H7 (cell line): ENCODE data around the gene DACH1. TPM values are rescaled to one million over a fixed set of nuclear protein-coding genes. Genes with fewer than 3 reads are reported as not detected.
"Not testable (repeated sequence)": the region's sequence is repeated elsewhere in the genome, so short reads cannot be mapped to it uniquely, and the experiment has no call there.

Source experiments
- DNase-seq: peaks from one replicate; pipeline ENCODE4 v3.0.0; 2012
- H3K27me3 ChIP-seq: 2 replicates; pipeline ENCODE4 v1.6.0; 2011; ENCODE audit warnings: mild to moderate bottlenecking, low read length; ENCODE audit not compliant: control insufficient read depth, insufficient read depth
- H3K36me3 ChIP-seq: replicated peaks from 2 replicates; pipeline ENCODE4 v1.5.1; 2011; ENCODE audit warnings: low read length; ENCODE audit not compliant: control insufficient read depth, insufficient read depth
- H3K4me3 ChIP-seq: 2 replicates; pipeline ENCODE4 v1.5.1; 2011; ENCODE audit warnings: low read depth, mild to moderate bottlenecking, control low read depth, low read length, moderate library complexity; ENCODE audit not compliant: insufficient read depth
- total RNA-seq: library from RNA; depleted of rRNA; stranded (reverse); fragments of >200 nt; shearing (Covaris generic); gene quantifications from 2 replicates; pipeline ENCODE4 v1.2.3, GENCODE V29; 2014

The DACH1 gene
- total RNA-seq, 1 experiment from 2014 or later, result 0.28 TPM

DNA sequence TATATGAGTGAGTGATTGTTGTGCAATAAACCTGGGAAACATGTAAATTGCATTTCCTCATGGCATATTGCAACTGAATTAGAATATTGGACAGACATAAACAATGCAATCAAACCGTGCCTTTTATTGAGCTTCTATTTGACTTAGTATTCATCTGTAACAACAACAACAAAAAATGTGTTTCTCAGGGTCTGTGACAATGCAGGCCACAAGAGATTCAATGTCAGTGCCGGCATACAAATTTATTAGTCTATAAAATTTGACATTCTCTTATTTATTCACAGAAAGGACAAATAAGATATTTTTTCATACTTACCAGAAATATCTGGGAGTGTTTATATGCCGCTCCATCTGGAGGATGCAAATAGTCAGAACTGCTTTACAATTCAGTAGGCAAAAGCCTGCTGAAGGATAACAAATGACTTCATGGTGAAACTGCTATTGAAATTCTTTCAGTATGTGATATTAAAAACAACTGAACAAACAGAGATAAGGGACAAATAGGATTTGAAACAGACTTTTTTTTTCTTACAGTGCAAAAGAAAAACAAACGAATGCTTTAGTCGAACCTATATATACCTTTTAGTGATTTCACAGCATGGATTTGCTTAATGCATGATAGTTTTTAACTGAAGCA is 77.2 kb downstream of the DACH1 start:
- Histone ChIP-seq H3K27me3 (no peaks in the 10 kb centered on the region), H3K36me3 (no peaks in the 10 kb centered on the region), H3K4me3 (no peak overlapping the region)
- DNase-seq, result no peak

DNA sequence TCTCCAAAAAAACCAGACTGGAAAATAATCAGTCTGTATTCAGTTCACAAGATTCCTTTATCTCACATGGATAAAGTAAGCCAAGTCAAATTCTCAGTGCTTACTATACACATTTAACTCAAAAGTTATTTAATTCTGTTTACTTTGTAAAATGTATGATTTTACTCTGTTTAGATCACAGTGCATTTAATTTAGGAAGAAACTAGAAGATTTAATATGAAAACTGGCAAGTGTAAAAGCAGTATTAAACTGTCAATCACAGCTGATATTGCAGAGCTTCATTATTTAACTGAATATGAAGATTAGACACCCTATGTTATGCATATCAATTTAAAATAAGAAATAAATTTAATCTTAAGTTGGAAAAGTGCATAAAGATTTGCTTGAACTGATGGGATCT is 78.0 kb downstream of the DACH1 start:
- DNase-seq, result no peak
- Histone ChIP-seq H3K4me3 (no peak overlapping the region), H3K36me3 (no peaks in the 10 kb centered on the region), H3K27me3 (no peaks in the 10 kb centered on the region)

DNA sequence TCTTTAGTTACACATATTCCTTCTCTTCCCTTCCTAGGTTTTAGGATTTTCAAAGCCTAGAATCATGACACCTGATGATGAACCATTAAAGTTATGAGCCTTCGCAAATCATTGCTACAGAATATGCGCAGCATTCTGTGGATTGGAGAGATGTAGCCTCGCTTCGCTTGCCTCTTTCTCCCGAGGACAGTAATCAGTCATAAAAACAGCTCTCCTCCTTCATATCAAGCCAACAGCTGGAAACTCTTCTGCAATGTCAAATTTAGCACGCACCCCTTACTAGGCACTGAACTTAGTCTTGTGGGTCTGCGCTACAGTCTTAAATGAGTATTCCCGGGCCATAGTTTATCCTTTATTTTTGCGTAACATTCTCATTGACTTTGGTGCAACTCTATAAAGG is 79.6 kb downstream of the DACH1 start:
- Histone ChIP-seq H3K4me3 (no peak overlapping the region), H3K36me3 (no peaks in the 10 kb centered on the region), H3K27me3 (no peaks in the 10 kb centered on the region)
- DNase-seq, result no peak

DNA sequence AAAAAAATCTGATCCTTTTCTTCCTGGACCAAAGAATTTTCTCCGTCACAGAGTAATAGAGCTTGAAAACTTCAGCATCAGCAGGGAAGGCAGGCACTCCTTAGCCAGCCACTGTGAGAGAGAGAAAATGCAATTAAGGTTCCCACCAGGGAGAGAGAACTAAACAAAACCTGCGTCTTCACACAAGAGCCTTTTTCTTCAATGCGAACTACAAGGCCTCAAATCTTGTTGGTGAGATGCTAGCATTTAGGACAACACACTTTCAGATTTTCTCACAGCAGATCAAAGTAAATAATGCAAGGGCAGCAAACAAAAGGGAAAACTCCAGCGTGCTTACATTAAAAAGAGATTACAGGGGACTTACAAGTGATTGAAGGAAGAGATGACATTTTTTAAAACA is 80.1 kb downstream of the DACH1 start:
- no peaks in the 10 kb centered on the region for H3K36me3 ChIP-seq
- no peak for DNase-seq
- no peaks in the 10 kb centered on the region for H3K27me3 ChIP-seq
- no peak overlapping the region for H3K4me3 ChIP-seq

DNA sequence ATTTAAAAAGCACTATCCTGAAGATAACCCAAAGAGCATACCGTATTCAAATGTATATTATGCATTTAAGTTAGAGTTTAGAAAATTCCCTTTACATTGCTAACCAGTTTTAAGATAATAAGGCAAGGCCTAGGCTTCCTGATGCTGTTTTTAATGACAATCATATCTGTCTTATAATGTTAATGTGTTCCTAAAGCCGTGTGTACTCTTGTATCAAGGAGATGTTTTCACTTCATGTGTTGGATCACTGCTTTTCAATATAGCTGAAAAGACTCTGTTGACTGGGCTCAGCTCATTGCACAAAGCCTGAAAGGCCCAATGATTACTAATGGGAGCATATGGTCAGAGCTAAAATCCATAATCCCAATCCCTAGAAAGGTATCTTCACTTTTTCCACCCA is 81.6 kb downstream of the DACH1 start:
- no peaks in the 10 kb centered on the region for H3K36me3 ChIP-seq
- no peak for DNase-seq

DNA sequence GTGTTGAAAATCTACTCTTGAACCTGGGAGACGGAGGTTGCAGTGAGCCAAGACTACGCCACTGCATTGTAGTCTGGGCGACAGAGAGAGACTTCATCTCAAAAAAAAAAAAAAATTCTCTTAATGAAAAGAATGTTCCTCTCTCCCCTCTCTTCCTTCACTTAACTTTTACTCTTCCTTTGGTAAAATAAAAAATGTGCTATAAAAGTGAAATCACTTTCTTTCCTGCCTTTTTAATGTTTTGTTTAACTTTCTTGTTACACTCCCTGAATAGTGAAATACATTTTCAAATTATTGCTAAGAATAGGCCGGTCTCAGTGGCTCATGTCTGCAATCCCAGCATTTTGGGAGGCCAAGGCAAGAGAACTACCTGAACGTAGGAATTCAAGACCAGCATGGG is 86.5 kb downstream of the DACH1 start:
- no peaks in the 10 kb centered on the region for H3K36me3 ChIP-seq
- no peak for DNase-seq
- H3K4me3 ChIP-seq, result no peak overlapping the region
- no peaks in the 10 kb centered on the region for H3K27me3 ChIP-seq

More for the DNA sequence above, 81.6 kb downstream of the DACH1 start:
- Histone ChIP-seq H3K27me3 (no peaks in the 10 kb centered on the region), H3K4me3 (no peak overlapping the region)

DNA sequence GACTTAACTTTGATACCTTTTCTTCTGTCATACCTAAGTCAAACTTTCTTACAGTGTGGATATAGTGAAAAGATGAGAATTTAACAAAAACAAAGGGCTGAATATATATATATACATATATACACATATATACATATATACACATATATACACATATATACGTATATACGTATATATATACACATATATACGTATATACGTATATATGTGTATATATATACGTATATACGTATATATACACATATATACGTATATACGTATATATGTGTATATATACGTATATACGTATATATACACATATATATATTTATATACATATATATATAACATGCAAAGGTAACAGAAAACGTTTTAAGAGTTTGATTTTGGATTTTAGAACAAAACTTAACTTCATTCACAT is 88.0 kb downstream of the DACH1 start:
- not testable (repeated sequence) for H3K27me3 ChIP-seq, DNase-seq, H3K4me3 ChIP-seq, H3K36me3 ChIP-seq

DNA sequence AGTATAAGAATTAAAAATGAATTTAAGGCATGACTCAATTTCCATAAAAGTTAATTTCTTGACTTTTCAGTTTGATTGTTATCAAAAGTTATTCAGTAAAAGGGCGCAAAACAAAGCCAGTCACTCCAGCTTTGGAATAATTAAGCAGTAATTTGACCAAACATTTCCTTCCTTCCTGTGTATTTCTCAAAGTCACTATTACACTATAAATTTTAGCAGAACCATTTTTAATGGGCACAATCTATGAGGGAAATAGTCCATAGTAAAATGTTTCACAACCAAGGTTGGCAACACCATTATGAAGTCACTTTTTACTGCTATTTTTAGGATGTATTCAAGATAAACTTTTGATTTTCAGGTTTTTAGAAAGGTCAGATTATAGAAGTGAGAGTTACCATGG is 91.0 kb downstream of the DACH1 start:
- Histone ChIP-seq H3K27me3 (no peaks in the 10 kb centered on the region), H3K4me3 (no peak overlapping the region), H3K36me3 (no peaks in the 10 kb centered on the region)
- DNase-seq, result no peak

DNA sequence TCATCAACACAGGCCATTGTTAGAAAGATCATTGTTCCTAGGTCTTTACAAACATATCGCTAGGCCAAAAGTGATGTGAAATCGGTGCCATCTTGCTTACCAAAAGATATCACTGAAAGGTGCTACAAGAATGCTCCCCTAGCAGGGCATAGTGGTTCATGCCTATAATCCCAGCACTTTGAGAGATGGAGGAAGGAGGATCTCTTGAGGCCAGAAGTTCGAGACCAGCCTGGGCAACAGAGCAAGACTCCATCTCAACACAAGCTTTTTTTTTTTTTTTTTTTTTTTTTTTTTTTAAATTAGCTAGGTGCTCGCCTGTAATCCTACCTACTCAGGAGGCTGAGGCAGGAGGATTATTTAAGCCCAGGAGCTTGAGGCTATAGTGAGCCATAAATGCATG is 92.1 kb downstream of the DACH1 start:
- no peak for DNase-seq
- no peaks in the 10 kb centered on the region for H3K36me3 ChIP-seq
- H3K27me3 ChIP-seq, result no peaks in the 10 kb centered on the region
- H3K4me3 ChIP-seq, result no peak overlapping the region

DNA sequence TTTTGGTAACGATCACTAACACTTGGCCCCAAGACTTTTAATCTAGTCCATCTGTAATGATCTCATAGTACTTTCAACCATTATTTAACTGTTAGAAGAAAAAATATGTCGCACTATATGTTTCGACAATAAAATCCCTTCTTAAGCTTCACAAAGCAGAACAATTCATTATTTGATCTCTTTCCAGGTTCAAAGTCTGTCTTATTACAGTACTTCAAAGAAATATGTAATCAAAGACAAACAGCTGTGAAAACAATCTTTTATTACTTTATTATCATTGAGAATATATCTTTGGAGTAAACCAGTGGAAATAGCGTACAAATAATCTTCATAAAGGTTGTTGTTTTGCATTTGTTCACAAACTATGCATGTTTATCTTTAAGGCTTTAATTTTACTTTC is 93.5 kb downstream of the DACH1 start:
- no peaks in the 10 kb centered on the region for H3K27me3 ChIP-seq
- no peak for DNase-seq
- no peak overlapping the region for H3K4me3 ChIP-seq
- H3K36me3 ChIP-seq, result no peaks in the 10 kb centered on the region

DNA sequence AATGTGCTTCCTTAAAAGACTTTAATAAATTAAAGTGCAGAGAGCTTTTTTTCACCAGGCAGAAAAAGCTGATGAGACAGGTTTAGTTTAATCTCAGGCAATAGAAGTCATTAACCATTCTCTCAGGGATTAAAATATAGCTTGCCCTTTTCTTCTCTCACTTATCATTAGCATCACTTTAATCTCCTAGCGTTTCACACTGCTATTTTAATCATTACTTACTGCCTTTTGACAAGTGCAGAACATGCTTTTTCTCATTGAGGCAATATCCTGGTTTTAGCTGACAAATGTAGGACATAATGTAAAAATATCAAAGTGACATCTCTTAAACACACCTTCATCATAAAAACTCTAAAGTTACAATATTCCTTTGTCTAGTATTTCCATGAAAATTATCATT is 94.6 kb downstream of the DACH1 start:
- DNase-seq, result no peak
- Histone ChIP-seq H3K4me3 (no peak overlapping the region), H3K36me3 (no peaks in the 10 kb centered on the region)

DNA sequence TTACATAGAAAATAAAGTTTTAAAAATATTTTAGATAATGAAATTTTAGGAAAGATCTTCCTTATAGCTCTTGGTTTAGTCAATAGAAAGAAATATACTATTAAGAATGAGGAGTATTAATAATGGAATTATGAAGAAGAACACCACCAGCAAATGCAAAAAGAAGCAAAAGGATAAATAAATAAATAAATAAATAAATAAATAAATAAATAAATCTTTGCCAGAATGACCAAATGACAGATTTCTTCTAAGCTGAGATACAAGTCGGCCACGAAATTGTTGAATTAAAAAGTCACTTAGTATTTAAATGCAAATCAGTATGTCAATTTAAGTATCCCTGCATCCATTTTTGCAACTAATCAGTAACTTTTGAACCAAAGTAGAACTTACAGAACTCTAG is 95.9 kb downstream of the DACH1 start:
- no peak overlapping the region for H3K4me3 ChIP-seq
- DNase-seq, result no peak
- H3K27me3 ChIP-seq, result no peaks in the 10 kb centered on the region
- no peaks in the 10 kb centered on the region for H3K36me3 ChIP-seq

More for the DNA sequence above, 94.6 kb downstream of the DACH1 start:
- no peaks in the 10 kb centered on the region for H3K27me3 ChIP-seq

DNA sequence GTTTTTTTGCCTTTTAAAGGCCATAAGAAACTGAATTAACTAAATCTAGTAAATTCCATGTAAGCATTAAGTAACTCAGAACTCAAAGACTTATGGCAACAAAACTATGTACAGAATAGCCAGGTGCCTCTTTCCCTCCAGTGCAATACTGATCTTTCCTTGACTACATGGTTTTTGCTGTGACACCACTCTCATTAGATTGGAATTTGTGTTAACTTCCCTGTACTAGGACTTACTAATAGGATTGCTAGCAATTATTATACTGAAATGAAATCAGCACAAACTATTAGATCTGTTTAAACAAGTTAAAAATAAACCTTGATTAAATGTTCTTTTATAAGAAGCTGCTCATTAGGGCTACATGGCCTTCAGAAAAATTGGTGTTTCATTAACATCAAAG is 96.3 kb downstream of the DACH1 start:
- Histone ChIP-seq H3K36me3 (no peaks in the 10 kb centered on the region), H3K27me3 (no peaks in the 10 kb centered on the region), H3K4me3 (no peak overlapping the region)
- no peak for DNase-seq

DNA sequence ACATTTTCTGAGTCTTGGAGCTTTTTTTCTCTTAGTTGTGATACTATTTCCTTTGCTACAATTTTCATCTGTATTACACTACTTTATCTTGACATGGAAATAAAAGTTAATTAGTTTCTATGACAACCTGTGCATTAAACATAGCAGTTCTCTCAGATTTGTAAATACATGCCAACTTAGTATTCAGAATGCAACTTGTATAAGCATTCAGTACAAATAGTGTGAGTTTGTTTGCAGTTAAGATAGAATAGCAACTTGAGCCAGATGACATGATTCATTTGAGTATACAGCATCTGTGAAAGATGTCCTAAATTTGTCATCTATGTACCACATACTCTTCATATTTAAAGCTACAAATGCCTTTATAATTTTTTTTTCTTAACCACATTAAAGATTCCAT is 98.1 kb downstream of the DACH1 start:
- Histone ChIP-seq H3K4me3 (no peak overlapping the region), H3K36me3 (no peaks in the 10 kb centered on the region), H3K27me3 (no peaks in the 10 kb centered on the region)
- DNase-seq, result no peak

DNA sequence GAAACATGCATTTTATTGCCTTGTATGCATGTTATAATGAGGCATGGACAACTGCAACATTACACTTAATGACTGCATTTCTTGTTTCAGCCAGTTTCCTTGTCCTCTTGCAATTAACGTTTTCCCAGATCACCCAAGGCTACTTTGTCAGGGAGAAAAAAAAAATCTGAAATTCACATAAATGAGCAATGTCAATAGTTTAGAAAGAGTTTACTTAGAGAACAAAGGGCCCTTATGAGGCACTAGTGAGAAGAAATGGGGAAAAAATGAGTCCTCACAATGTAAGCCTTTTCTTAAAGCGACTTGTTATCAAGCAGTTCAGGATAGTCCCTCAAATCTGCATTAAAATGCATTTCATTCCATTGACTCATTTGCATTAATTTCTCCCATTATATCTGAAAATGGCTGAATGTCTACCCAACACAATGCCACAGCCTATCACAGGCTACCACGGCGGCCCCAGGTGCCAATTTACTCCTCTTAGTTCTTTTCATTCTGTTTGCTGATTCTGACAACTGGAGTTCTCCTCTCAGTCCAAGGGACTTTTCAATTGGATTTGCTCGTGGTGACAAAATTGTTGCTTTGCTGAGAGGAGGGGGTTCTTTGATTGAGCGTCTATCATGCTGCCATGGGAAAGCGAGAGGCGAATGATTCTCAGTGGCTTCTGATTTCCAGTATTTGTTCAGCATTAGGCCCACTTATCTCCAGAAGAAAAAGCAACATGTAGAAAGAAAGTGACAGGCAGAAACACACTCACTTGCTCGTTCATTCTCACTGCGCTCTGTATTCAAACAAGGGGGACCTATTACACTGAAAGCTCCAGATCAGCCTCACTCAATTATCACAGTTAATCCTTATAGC is 107.1 kb downstream of the DACH1 start:
- Histone ChIP-seq H3K27me3 (no peaks in the 10 kb centered on the region), H3K4me3 (no peak overlapping the region), H3K36me3 (no peaks in the 10 kb centered on the region)
- peak; percentile 7 for DNase-seq
